ENCODE measurements around the gene P2RX5.

- no peak for TF ChIP-seq CTCF (IDR thresholded peaks at IDR 0.05; ENCODE audit: low read depth, low read length, poor library complexity, severe bottlenecking)
- TF ChIP-seq EZH2phosphoT487 (IDR thresholded peaks at IDR 0.05; ENCODE audit: borderline replicate concordance, low read length), result no peak
These were observed 27.8 kb upstream of the P2RX5 start, which contains the start of gene HASPIN for GRCh38 chr17:3723556-3724377.

Data from DOHH2 (cell line).